Psoas muscle (tissue), 8 donors: ENCODE results near the gene OR10J1. TPM values are rescaled to one million over a fixed set of nuclear protein-coding genes. Genes with fewer than 3 reads are reported as not detected.

Experiments
- ATAC-seq, 4 donors: fragments of 200-7000 bp; cut with Tn5 transposase; one replicate each; pipeline ENCODE4 v1.9.1; 2020; ENCODE audit warnings: moderate library complexity in 3 of 4, mild to moderate bottlenecking in 2 of 4
- DNase-seq, 2 donors: peaks; one replicate each; pipeline ENCODE4 v3.0.0-alpha.2; 2020
- H3K27ac ChIP-seq: fragments of 200-600 bp; one replicate; pipeline ENCODE4 v1.8.0; 2022
- H3K27me3 ChIP-seq, 3 donors: fragments of 200-600 bp in 1 of 3; one replicate each; pipeline versions ENCODE4 v1.6.1 to v1.8.0; 2013 to 2022; ENCODE audit warnings: low read length in 2 of 3, mild to moderate bottlenecking in 2 of 3, moderate library complexity in 1 of 3; ENCODE audit not compliant: insufficient read depth in 3 of 3
- H3K36me3 ChIP-seq, 2 donors: fragments of 200-600 bp in 1 of 2; one replicate each; pipeline versions ENCODE4 v1.6.1 to v1.8.0; 2013 to 2022; ENCODE audit warnings: low read depth in 1 of 2, mild to moderate bottlenecking in 1 of 2, moderate library complexity in 1 of 2; ENCODE audit not compliant: insufficient read depth in 1 of 2
- H3K4me1 ChIP-seq: fragments of 200-600 bp; one replicate; pipeline ENCODE4 v1.8.0; 2022
- H3K4me3 ChIP-seq: fragments of 200-600 bp; one replicate; pipeline ENCODE4 v1.8.0; 2022; ENCODE audit warnings: mild to moderate bottlenecking
- H3K9me3 ChIP-seq: fragments of 200-600 bp; one replicate; pipeline ENCODE4 v1.8.0; 2022
- WGBS, 3 donors: extraction: QIAGEN DNeasy Blood & Tissue Kit; methylation state at CpG; one replicate each; pipeline versions ENCODE4 v1.1.6 to v1.1.7; 2013; 5-methylcytosine and 5-hydroxymethylcytosine counted together
- intact Hi-C, 2 donors: fragments of 100-400 bp; cut with DNase I; formaldehyde crosslinking; loops; one replicate each; pipeline versions ENCODE4 v1.11.0 to v1.14.2; 2022
- polyA plus RNA-seq, 3 donors: library from polyadenylated mRNA; stranded (reverse); fragments of 200-250 nt; gene quantifications; one replicate each; pipeline ENCODE4 v1.2.3, GENCODE V29; 2013
- total RNA-seq, 4 donors: library from RNA; stranded (reverse); fragmentation: NEBNext Ultra II Directional in 2 of 4; extraction: Animal tissue kit (Norgen Biotek cat#: 25700) in 2 of 4; gene quantifications; one replicate each; pipeline versions ENCODE4 v1.2.1 to v1.2.4, GENCODE V29; 2021 to 2023
- TF ChIP-seq, protein P1 (sequence below): fragments of 200-600 bp; IDR thresholded peaks from one replicate; pipeline ENCODE4 v1.8.0; 2022; ENCODE audit warnings: antibody characterized with exemption
- donor health status: healthy with polysubstance abuse.
- donor health status: DM: no; HTN: no; CAD: no; lungs with moderate emphysema.
- donor health status: Bipolar disorder and iron deficiency.
- donor health status: healthy.
- donor health status: DM: yes; HTN: yes; CAD: no.
- donor health status: DM: no; HTN: no; CAD: no.
- donor health status: DM: no; HTN: no; CAD: no.
- donor health status: DM: yes; HTN: yes; CAD: no.

OR10J1 gene
- total and polyA plus RNA-seq, 7 donors: not detected

- Histone ChIP-seq H3K36me3 (no peaks in the 10 kb centered on the region), H3K27me3 (no peaks in the 10 kb centered on the region), H3K4me3 (no peak overlapping the region), H3K4me1 (no peaks in the 10 kb centered on the region), H3K27ac (no peak overlapping the region), H3K9me3 (no peaks in the 10 kb centered on the region)
- WGBS, 3 donors: 46 to 56% (median 48%) methylated on average over 3 of the region's 3 CpGs
- DNase-seq: no peak
- intact Hi-C loops: no loop called here
- TF ChIP-seq, protein P1, sequence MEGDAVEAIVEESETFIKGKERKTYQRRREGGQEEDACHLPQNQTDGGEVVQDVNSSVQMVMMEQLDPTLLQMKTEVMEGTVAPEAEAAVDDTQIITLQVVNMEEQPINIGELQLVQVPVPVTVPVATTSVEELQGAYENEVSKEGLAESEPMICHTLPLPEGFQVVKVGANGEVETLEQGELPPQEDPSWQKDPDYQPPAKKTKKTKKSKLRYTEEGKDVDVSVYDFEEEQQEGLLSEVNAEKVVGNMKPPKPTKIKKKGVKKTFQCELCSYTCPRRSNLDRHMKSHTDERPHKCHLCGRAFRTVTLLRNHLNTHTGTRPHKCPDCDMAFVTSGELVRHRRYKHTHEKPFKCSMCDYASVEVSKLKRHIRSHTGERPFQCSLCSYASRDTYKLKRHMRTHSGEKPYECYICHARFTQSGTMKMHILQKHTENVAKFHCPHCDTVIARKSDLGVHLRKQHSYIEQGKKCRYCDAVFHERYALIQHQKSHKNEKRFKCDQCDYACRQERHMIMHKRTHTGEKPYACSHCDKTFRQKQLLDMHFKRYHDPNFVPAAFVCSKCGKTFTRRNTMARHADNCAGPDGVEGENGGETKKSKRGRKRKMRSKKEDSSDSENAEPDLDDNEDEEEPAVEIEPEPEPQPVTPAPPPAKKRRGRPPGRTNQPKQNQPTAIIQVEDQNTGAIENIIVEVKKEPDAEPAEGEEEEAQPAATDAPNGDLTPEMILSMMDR: no peak
- ATAC-seq: no peak
Measured at GRCh38 chr1:159428536-159428935, 11.0 kb upstream of the OR10J1 start.

DNA sequence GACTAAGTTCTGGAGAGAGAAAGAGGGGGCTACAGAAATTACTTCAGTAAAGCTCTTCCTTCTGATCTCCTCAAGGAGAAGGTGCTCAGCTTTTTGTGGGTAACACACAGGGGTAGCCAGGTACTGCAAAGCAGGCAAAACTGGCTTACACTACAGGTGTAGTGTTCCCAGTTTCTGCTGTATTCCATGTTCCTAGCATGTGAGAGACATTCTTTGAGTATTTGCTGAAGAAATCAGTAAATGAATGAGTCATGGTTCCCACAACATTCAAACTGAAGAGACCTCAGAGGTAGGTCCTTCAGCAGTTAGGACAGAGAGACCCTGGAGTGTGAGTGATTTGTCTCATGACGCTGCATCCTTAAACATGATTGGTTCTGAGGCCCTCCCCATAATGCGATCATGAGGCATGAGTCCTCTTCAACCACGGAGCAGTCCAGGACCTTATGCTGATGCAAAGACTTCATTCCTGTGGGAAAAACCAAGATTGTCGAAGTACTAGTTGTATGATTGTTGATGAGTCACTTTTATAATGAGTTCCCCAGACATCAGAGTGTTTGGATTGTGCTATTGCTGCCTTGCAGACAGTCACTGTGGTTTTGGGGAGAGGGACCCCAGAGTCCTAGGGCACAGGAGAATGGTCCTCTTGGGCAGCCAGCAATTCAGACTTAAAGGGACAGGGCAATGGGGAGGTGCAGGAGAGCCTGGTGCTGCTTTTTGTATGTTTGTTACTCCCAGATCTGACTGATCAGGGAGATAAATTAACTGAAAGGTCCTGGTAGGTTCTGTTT lies 10.3 kb upstream of the OR10J1 start:
- ATAC-seq (no peak), DNase-seq (no peak)
- 73 to 77% (median 74%) methylated on average over 4 of the region's 4 CpGs for WGBS, 3 donors
- H3K9me3 ChIP-seq: no peaks in the 10 kb centered on the region
- no peaks in the 10 kb centered on the region for H3K4me1 ChIP-seq
- TF ChIP-seq, protein P1: no peak
- no peak overlapping the region for H3K4me3 ChIP-seq
- H3K27ac ChIP-seq: no peak overlapping the region
- H3K36me3 ChIP-seq: no peaks in the 10 kb centered on the region
- intact Hi-C loops: no loop called here
- no peaks in the 10 kb centered on the region for H3K27me3 ChIP-seq

DNA sequence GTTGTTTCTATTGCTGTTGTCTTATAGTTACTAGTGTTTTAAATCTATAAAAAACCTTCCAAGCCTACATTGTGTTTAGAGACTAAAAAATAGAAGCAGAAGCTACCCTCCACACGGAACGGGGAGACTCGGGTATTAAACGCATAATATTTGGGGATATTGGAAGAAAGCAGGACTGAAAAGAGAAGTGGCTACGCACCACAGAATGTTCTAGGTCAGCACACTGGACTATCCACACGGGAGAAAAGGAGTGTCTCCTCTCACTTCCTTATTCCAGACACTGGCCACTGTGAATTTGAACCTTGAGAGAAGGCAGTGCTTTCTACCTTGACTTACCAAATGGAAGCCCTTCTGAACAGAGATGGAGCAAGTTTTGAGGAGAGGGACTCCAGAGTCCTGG lies 8.5 kb upstream of the OR10J1 start:
- WGBS, 3 donors: 81 to 90% (median 88%) methylated on average over 6 of the region's 6 CpGs

DNA sequence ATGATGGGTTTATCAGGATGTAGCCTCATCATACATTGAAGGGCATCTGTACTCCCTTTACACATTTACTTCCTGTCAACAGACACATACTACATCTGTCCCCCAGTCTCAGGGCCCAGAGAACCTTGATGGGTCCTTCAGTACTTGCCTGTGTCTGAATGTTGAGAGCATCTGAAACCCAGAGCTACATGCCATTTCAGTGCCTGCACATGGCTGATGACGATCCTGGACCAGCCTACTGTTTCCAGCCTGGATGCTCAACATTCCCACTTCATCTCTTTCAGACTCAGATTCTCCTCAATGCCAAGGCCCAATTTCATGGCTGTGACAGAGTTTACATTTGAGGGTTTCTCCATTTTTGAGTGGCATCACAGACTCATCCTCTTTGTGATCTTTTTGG lies 7.6 kb upstream of the OR10J1 start, which contains the start of gene OR10J4:
Gene OR10J4, plus strand, starts transcription at position 301 of the 400 bp plus-strand sequence.
- no peaks in the 10 kb centered on the region for H3K4me1 ChIP-seq
- H3K36me3 ChIP-seq: no peaks in the 10 kb centered on the region
- H3K4me3 ChIP-seq: no peak within 1 kb of the TSS
- TF ChIP-seq, protein P1: no peak
- intact Hi-C loops: no loop called here
- H3K27ac ChIP-seq: no peak within 1 kb of the TSS
- DNase-seq (no peak), ATAC-seq (no peak)
- no peaks in the 10 kb centered on the region for H3K9me3 ChIP-seq
- WGBS, 3 donors: 70 to 88% (median 71%) methylated on average over 1 of the region's 1 CpG
- no peaks in the 10 kb centered on the region for H3K27me3 ChIP-seq

More for the DNA sequence above, 8.5 kb upstream of the OR10J1 start:
- Histone ChIP-seq H3K4me3 (no peak overlapping the region), H3K4me1 (no peaks in the 10 kb centered on the region), H3K9me3 (no peaks in the 10 kb centered on the region), H3K27ac (no peak overlapping the region), H3K27me3 (no peaks in the 10 kb centered on the region), H3K36me3 (no peaks in the 10 kb centered on the region)
- TF ChIP-seq, protein P1: no peak
- DNase-seq (no peak), ATAC-seq (no peak)
- intact Hi-C loops: no loop called here
